ENCODE data around the gene PMM1. TPM values are rescaled to one million over a fixed set of nuclear protein-coding genes. Genes with fewer than 3 reads are reported as not detected.
"Not testable (repeated sequence)": the region's sequence is repeated elsewhere in the genome, so short reads cannot be mapped to it uniquely, and the experiment has no call there.

PMM1 gene
- total RNA-seq, 2 experiments from 2014 or later = 45.1 to 46.4 TPM

- Mint-ChIP-seq H3K27ac (no peak overlapping the region), H3K36me3 (peaks cover 36% of the 10 kb centered on the region), H3K9me3 (no peaks in the 10 kb centered on the region), H3K27me3 (no peaks in the 10 kb centered on the region), H3K4me1 (ENCODE audit: low read depth) (no peaks in the 10 kb centered on the region), H3K4me3 (no peak overlapping the region)
- POLR2A ChIA-PET = no interaction called here
- CTCF ChIA-PET = interaction anchor here (0.6 to 2.1 kb wide), 5 partner anchors 29 to 193 kb away, joined by 3 to 7 read pairs (median 3); partner anchors contain the start of gene POLR3H
- peak; percentile 55 for DNase-seq
- intact Hi-C loops (cut with micrococcal nuclease) = no loop called here
These were observed 7.4 kb upstream of the PMM1 start for GRCh38 chr22:41596776-41597634.

- DNase-seq = no peak
- no peaks in the 10 kb centered on the region for H3K27me3 Mint-ChIP-seq
- H3K4me1 Mint-ChIP-seq (ENCODE audit: low read depth) = peaks cover 2% of the 10 kb centered on the region
- ChIA-PET CTCF (no interaction called here), POLR2A (no interaction called here)
- intact Hi-C loops (cut with micrococcal nuclease) = no loop called here
- no peaks in the 10 kb centered on the region for H3K9me3 Mint-ChIP-seq
- H3K36me3 Mint-ChIP-seq = peaks cover 27% of the 10 kb centered on the region
- H3K27ac Mint-ChIP-seq = no peak overlapping the region
- H3K4me3 Mint-ChIP-seq = no peak overlapping the region
These were observed 6.1 kb upstream of the PMM1 start for GRCh38 chr22:41595703-41596102.

- H3K36me3 Mint-ChIP-seq = peaks cover 14% of the 10 kb centered on the region
- POLR2A ChIA-PET; H3K4me1 Mint-ChIP-seq (ENCODE audit: low read depth); intact Hi-C loops (cut with micrococcal nuclease); DNase-seq; H3K4me3 Mint-ChIP-seq; H3K27ac Mint-ChIP-seq; H3K9me3 Mint-ChIP-seq; H3K27me3 Mint-ChIP-seq: not testable (repeated sequence)
- CTCF ChIA-PET = interaction anchor here (0.6 kb wide), 1 partner anchor 67 kb away, joined by 3 read pairs; no protein-coding TSS in a partner anchor
These were observed 3.8 kb upstream of the PMM1 start for GRCh38 chr22:41593336-41593960.

DNA sequence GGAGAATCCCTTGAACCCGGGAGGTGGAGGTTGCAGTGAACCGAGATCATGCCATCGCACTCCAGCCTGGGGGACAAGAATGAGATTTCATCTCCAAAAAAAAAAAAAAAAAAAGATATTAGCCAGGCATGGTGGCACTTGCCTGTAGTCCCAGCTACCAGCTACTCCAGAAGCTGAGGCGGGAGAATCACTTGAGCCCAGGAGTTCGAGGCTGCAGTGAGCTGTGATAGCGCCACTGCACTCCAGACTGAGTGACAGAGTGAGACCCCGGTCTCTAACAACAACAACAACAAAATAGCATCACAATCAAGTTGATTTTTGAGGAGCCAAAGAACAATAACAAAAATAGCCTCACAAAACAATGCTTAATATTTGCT lies 2.3 kb downstream of the PMM1 start:
- Mint-ChIP-seq H3K36me3 (peaks cover 15% of the 10 kb centered on the region), H3K27me3 (no peaks in the 10 kb centered on the region), H3K4me3 (no peak overlapping the region), H3K9me3 (no peaks in the 10 kb centered on the region), H3K4me1 (ENCODE audit: low read depth) (peaks cover 12% of the 10 kb centered on the region), H3K27ac (no peak overlapping the region)
- intact Hi-C loops (cut with micrococcal nuclease) = no loop called here
- no peak for DNase-seq
- ChIA-PET POLR2A (no interaction called here), CTCF (interaction anchor here (0.7 kb wide), 1 partner anchor 20 kb away, joined by 4 read pairs; no protein-coding TSS in a partner anchor)

GRCh38 chr22:41585898-41586297 lies 3.7 kb downstream of the PMM1 start:
- CTCF ChIA-PET = no interaction called here
- intact Hi-C loops (cut with micrococcal nuclease) = no loop called here
- no peak overlapping the region for H3K27ac Mint-ChIP-seq
- POLR2A ChIA-PET = no interaction called here
- no peaks in the 10 kb centered on the region for H3K9me3 Mint-ChIP-seq
- peaks cover 11% of the 10 kb centered on the region for H3K4me1 Mint-ChIP-seq (ENCODE audit: low read depth)
- H3K4me3 Mint-ChIP-seq = no peak overlapping the region
- DNase-seq = no peak
- no peaks in the 10 kb centered on the region for H3K27me3 Mint-ChIP-seq
- peaks cover 15% of the 10 kb centered on the region for H3K36me3 Mint-ChIP-seq

- Mint-ChIP-seq H3K4me1 (ENCODE audit: low read depth) (peaks cover 11% of the 10 kb centered on the region), H3K27ac (no peak overlapping the region), H3K36me3 (peaks cover 15% of the 10 kb centered on the region), H3K27me3 (no peaks in the 10 kb centered on the region), H3K4me3 (no peak overlapping the region), H3K9me3 (no peaks in the 10 kb centered on the region)
- POLR2A ChIA-PET = no interaction called here
- no peak for DNase-seq
- intact Hi-C loops (cut with micrococcal nuclease) = no loop called here
- CTCF ChIA-PET = no interaction called here
These were observed 4.8 kb downstream of the PMM1 start for GRCh38 chr22:41584881-41585280.

DNA sequence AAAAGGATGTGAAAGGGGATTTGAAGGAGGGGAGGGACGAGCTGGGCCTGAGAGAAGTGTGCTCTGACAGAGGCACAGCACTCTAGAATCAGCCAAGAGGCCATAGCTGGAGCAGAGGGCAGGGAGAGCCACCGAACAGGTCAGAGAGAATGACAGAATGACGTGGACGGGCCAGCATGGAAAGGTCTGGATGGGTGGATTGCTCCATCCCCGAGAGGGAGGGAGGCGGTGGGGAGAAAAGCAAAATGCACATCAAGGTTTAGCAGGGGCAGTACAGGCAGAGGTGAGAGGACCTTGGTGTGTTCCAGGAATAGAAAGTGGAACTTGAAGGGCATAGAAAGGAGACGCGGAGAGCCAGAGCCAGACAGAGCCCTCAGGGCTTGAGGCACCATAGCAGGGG lies 6.9 kb downstream of the PMM1 start:
- intact Hi-C loops (cut with micrococcal nuclease) = no loop called here
- DNase-seq = no peak
- H3K27me3 Mint-ChIP-seq = no peaks in the 10 kb centered on the region
- no peaks in the 10 kb centered on the region for H3K9me3 Mint-ChIP-seq
- ChIA-PET CTCF (no interaction called here), POLR2A (no interaction called here)
- peaks cover 13% of the 10 kb centered on the region for H3K36me3 Mint-ChIP-seq
- no peak overlapping the region for H3K27ac Mint-ChIP-seq
- H3K4me3 Mint-ChIP-seq = no peak overlapping the region
- peaks cover 2% of the 10 kb centered on the region for H3K4me1 Mint-ChIP-seq (ENCODE audit: low read depth)

GRCh38 chr22:41579997-41580355 lies 9.7 kb downstream of the PMM1 start:
- no peaks in the 10 kb centered on the region for H3K27me3 Mint-ChIP-seq
- no peak overlapping the region for H3K27ac Mint-ChIP-seq
- H3K4me3 Mint-ChIP-seq = no peak overlapping the region
- ChIA-PET CTCF (interaction anchor here (0.6 kb wide), 1 partner anchor 94 kb away, joined by 3 read pairs; no protein-coding TSS in a partner anchor), POLR2A (interaction anchor here (2.2 kb wide), 1 partner anchor 10 kb away, joined by 7 read pairs; the partner anchor contains the start of gene PMM1)
- no peak for DNase-seq
- intact Hi-C loops (cut with micrococcal nuclease) = no loop called here
- H3K36me3 Mint-ChIP-seq = peaks cover 28% of the 10 kb centered on the region
- no peaks in the 10 kb centered on the region for H3K4me1 Mint-ChIP-seq (ENCODE audit: low read depth)
- no peaks in the 10 kb centered on the region for H3K9me3 Mint-ChIP-seq

- POLR2A ChIA-PET = interaction anchor here (2.2 kb wide), 1 partner anchor 11 kb away, joined by 7 read pairs; the partner anchor contains the start of gene PMM1
- DNase-seq = no peak
- no peak overlapping the region for H3K27ac Mint-ChIP-seq
- CTCF ChIA-PET = interaction anchor here (0.6 kb wide), 1 partner anchor 94 kb away, joined by 3 read pairs; no protein-coding TSS in a partner anchor
- H3K9me3 Mint-ChIP-seq = no peaks in the 10 kb centered on the region
- intact Hi-C loops (cut with micrococcal nuclease) = no loop called here
- no peak overlapping the region for H3K4me3 Mint-ChIP-seq
- peaks cover 28% of the 10 kb centered on the region for H3K36me3 Mint-ChIP-seq
- H3K4me1 Mint-ChIP-seq (ENCODE audit: low read depth) = no peaks in the 10 kb centered on the region
- no peaks in the 10 kb centered on the region for H3K27me3 Mint-ChIP-seq
These were observed 10.2 kb downstream of the PMM1 start for GRCh38 chr22:41579297-41579996.

DNA sequence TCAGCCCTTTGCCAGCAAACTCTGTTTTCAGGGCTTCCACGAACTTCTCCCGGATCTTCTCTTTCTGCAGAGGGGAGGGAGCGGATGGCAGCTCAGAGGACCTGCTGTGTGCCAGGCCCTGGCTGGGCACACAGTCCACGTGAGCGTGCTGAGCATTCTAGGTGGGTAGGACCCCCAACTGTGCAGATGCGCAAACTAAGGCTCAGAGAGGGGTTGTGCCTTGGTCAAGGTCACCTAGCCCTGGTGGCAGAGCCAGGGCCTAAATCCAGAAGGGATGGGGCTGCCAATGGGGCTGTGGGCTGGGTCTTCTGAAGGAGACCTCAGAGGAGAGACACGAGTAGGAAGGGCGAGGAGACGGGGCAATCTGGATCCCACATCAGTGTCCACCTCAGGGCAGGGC lies 10.8 kb downstream of the PMM1 start:
- H3K9me3 Mint-ChIP-seq = no peaks in the 10 kb centered on the region
- intact Hi-C loops (cut with micrococcal nuclease) = no loop called here
- ChIA-PET POLR2A (interaction anchor here (2.2 kb wide), 1 partner anchor 11 kb away, joined by 7 read pairs; the partner anchor contains the start of gene PMM1), CTCF (no interaction called here)
- H3K4me3 Mint-ChIP-seq = no peak overlapping the region
- peaks cover 25% of the 10 kb centered on the region for H3K36me3 Mint-ChIP-seq
- no peaks in the 10 kb centered on the region for H3K4me1 Mint-ChIP-seq (ENCODE audit: low read depth)
- H3K27ac Mint-ChIP-seq = no peak overlapping the region
- H3K27me3 Mint-ChIP-seq = no peaks in the 10 kb centered on the region
- DNase-seq = no peak

- H3K27me3 Mint-ChIP-seq = no peaks in the 10 kb centered on the region
- H3K36me3 Mint-ChIP-seq = peaks cover 20% of the 10 kb centered on the region
- DNase-seq = no peak
- no peaks in the 10 kb centered on the region for H3K4me1 Mint-ChIP-seq (ENCODE audit: low read depth)
- intact Hi-C loops (cut with micrococcal nuclease) = no loop called here
- ChIA-PET POLR2A (interaction anchor here (0.7 kb wide), 1 partner anchor 11 kb away, joined by 4 read pairs; the partner anchor contains the start of gene PMM1), CTCF (interaction anchor here (1.1 kb wide), 1 partner anchor 89 kb away, joined by 6 read pairs; no protein-coding TSS in a partner anchor)
- H3K27ac Mint-ChIP-seq = no peak overlapping the region
- H3K4me3 Mint-ChIP-seq = no peak overlapping the region
- H3K9me3 Mint-ChIP-seq = no peaks in the 10 kb centered on the region
These were observed 11.5 kb downstream of the PMM1 start for GRCh38 chr22:41578114-41578513.

DNA sequence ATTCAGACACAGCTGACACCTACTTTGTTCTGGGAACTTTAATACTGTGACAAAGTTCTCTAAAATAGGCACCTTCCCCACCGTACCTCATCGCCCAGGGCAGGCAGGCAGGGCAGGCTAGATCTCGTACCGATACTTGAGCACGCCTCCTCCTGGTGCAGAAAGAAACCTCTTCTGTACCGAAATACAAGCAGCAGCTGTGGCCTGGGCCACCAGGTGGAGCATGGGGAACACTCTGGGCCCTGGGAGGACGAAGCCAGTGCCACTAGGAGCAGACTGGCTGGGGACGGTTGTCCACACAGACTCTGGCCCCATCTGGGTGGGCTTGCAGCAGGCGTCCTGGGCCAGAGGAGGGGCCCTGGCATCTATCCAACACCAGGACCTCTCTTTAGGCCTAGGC lies 12.8 kb downstream of the PMM1 start:
- peak; percentile 53 for DNase-seq

More for the DNA sequence above, 12.8 kb downstream of the PMM1 start:
- H3K4me1 Mint-ChIP-seq (ENCODE audit: low read depth) = no peaks in the 10 kb centered on the region
- ChIA-PET POLR2A (no interaction called here), CTCF (interaction anchor here (0.7 to 1.1 kb wide), 3 partner anchors 8 to 90 kb away, joined by 3 to 6 read pairs (median 3); no protein-coding TSS in a partner anchor)
- intact Hi-C loops (cut with micrococcal nuclease) = no loop called here
- H3K4me3 Mint-ChIP-seq = no peak overlapping the region
- H3K27ac Mint-ChIP-seq = no peak overlapping the region
- no peaks in the 10 kb centered on the region for H3K9me3 Mint-ChIP-seq
- no peaks in the 10 kb centered on the region for H3K27me3 Mint-ChIP-seq
- peaks cover 15% of the 10 kb centered on the region for H3K36me3 Mint-ChIP-seq

Data from activated CD4-positive, alpha-beta memory T cell treated with anti-CD3 and anti-CD28 coated beads for 36 hours (primary cell).